Measurements from ENCODE around the gene WASHC1. TPM values are rescaled to one million over a fixed set of nuclear protein-coding genes. Genes with fewer than 3 reads are reported as not detected.

The WASHC1 gene
- 4.9 and 6.9 TPM in 2 replicates for total RNA-seq

GRCh38 chr9:29356-29755 is at the start of gene WASHC1:
Gene WASHC1, minus strand, starts transcription at chr9:29456. Its CDS starts 4,457 bp downstream, at chr9:24999.

Other genes with a start within 250 kb of the WASHC1 start
- under 0.01 and 0.25 TPM in 2 replicates for gene FOXD4, start 89.0 kb upstream of the WASHC1 start, total RNA-seq
- 20.1 and 22.3 TPM in 2 replicates for gene ZNG1A, start 149.6 kb upstream of the WASHC1 start, total RNA-seq
- gene DOCK8, start 185.4 kb upstream of the WASHC1 start, total RNA-seq: 0.81 and 8.6 TPM in 2 replicates